ENCODE measurements around the gene DUSP16.
A peak's percentile ranks its signal among the peaks of the same experiment; 100 is the strongest.
"Not testable (repeated sequence)": the region's sequence is repeated elsewhere in the genome, so short reads cannot be mapped to it uniquely, and the experiment has no call there.

The DUSP16 gene

GRCh38 chr12:12476857-12477531 lies 85.7 kb downstream of the DUSP16 start:
- Mint-ChIP-seq H3K27ac (no peak overlapping the region), H3K27me3 (no peaks in the 10 kb centered on the region), H3K36me3 (peaks cover 13% of the 10 kb centered on the region), H3K9me3 (no peaks in the 10 kb centered on the region), H3K4me3 (no peak overlapping the region), H3K4me1 (peaks cover 11% of the 10 kb centered on the region)
- ATAC-seq (ENCODE audit: low read depth), result no peak
- no peak for DNase-seq (ENCODE audit: low spot score in 2 of 2)

GRCh38 chr12:12474931-12475795 lies 87.5 kb downstream of the DUSP16 start:
- Mint-ChIP-seq H3K27ac (peak overlapping the region; percentile 29), H3K27me3 (no peaks in the 10 kb centered on the region), H3K4me3 (peak overlapping the region; percentile 60), H3K9me3 (no peaks in the 10 kb centered on the region), H3K36me3 (peaks cover 23% of the 10 kb centered on the region), H3K4me1 (peaks cover 19% of the 10 kb centered on the region)
- DNase-seq (ENCODE audit: low spot score in 2 of 2) (no peak), ATAC-seq (ENCODE audit: low read depth) (peak; percentile 37)

- Mint-ChIP-seq H3K9me3 (no peaks in the 10 kb centered on the region), H3K36me3 (peaks cover 26% of the 10 kb centered on the region), H3K4me3 (no peak overlapping the region), H3K27me3 (no peaks in the 10 kb centered on the region), H3K4me1 (peaks cover 19% of the 10 kb centered on the region), H3K27ac (peak overlapping the region; percentile 29)
- no peak for ATAC-seq (ENCODE audit: low read depth)
- DNase-seq (ENCODE audit: low spot score in 2 of 2), result no peak
Measured at GRCh38 chr12:12474471-12474928, 88.2 kb downstream of the DUSP16 start.

GRCh38 chr12:12473223-12473622 lies 89.4 kb downstream of the DUSP16 start:
- Mint-ChIP-seq H3K27ac (no peak overlapping the region), H3K36me3 (peaks cover 30% of the 10 kb centered on the region), H3K9me3 (no peaks in the 10 kb centered on the region), H3K4me3 (no peak overlapping the region), H3K4me1 (peaks cover 20% of the 10 kb centered on the region), H3K27me3 (no peaks in the 10 kb centered on the region)
- DNase-seq (ENCODE audit: low spot score in 2 of 2) (no peak), ATAC-seq (ENCODE audit: low read depth) (no peak)

GRCh38 chr12:12471982-12472961 lies 90.4 kb downstream of the DUSP16 start:
- Mint-ChIP-seq H3K36me3 (peaks cover 38% of the 10 kb centered on the region), H3K4me1 (peaks cover 23% of the 10 kb centered on the region)
- ATAC-seq (ENCODE audit: low read depth); DNase-seq (ENCODE audit: low spot score in 2 of 2); H3K27ac Mint-ChIP-seq; H3K9me3 Mint-ChIP-seq; H3K4me3 Mint-ChIP-seq; H3K27me3 Mint-ChIP-seq: not testable (repeated sequence)

GRCh38 chr12:12470751-12471306 lies 91.8 kb downstream of the DUSP16 start:
- Mint-ChIP-seq H3K36me3 (peaks cover 44% of the 10 kb centered on the region), H3K4me3 (no peak overlapping the region), H3K4me1 (peaks cover 28% of the 10 kb centered on the region), H3K27me3 (no peaks in the 10 kb centered on the region), H3K27ac (no peak overlapping the region), H3K9me3 (no peaks in the 10 kb centered on the region)
- DNase-seq (ENCODE audit: low spot score in 2 of 2) (no peak), ATAC-seq (ENCODE audit: low read depth) (no peak)

- ATAC-seq (ENCODE audit: low read depth) (no peak), DNase-seq (ENCODE audit: low spot score in 2 of 2) (no peak)
- Mint-ChIP-seq H3K9me3 (no peaks in the 10 kb centered on the region), H3K4me1 (peaks cover 22% of the 10 kb centered on the region), H3K27ac (no peak overlapping the region), H3K4me3 (no peak overlapping the region), H3K36me3 (peaks cover 50% of the 10 kb centered on the region), H3K27me3 (no peaks in the 10 kb centered on the region)
Measured at GRCh38 chr12:12469386-12469785, 93.3 kb downstream of the DUSP16 start.

GRCh38 chr12:12468575-12468974 lies 94.1 kb downstream of the DUSP16 start:
- peaks cover 48% of the 10 kb centered on the region for H3K36me3 Mint-ChIP-seq

GRCh38 chr12:12467688-12468261 lies 94.9 kb downstream of the DUSP16 start:
- H3K9me3 Mint-ChIP-seq, result no peaks in the 10 kb centered on the region
- H3K36me3 Mint-ChIP-seq, result peaks cover 46% of the 10 kb centered on the region
- H3K4me1 Mint-ChIP-seq, result peaks cover 20% of the 10 kb centered on the region
- peak overlapping the region; percentile 24 for H3K27ac Mint-ChIP-seq
- no peak overlapping the region for H3K4me3 Mint-ChIP-seq
- no peaks in the 10 kb centered on the region for H3K27me3 Mint-ChIP-seq
- no peak for DNase-seq (ENCODE audit: low spot score in 2 of 2)
- no peak for ATAC-seq (ENCODE audit: low read depth)

More at GRCh38 chr12:12468575-12468974, 94.1 kb downstream of the DUSP16 start:
- DNase-seq (ENCODE audit: low spot score in 2 of 2) (no peak), ATAC-seq (ENCODE audit: low read depth) (no peak)
- H3K27me3 Mint-ChIP-seq, result no peaks in the 10 kb centered on the region
- peaks cover 20% of the 10 kb centered on the region for H3K4me1 Mint-ChIP-seq
- H3K4me3 Mint-ChIP-seq, result no peak overlapping the region
- no peak overlapping the region for H3K27ac Mint-ChIP-seq
- H3K9me3 Mint-ChIP-seq, result no peaks in the 10 kb centered on the region

- Mint-ChIP-seq H3K27ac (no peak overlapping the region), H3K36me3 (peaks cover 46% of the 10 kb centered on the region), H3K4me3 (no peak overlapping the region), H3K27me3 (no peaks in the 10 kb centered on the region), H3K9me3 (no peaks in the 10 kb centered on the region), H3K4me1 (peaks cover 20% of the 10 kb centered on the region)
- no peak for DNase-seq (ENCODE audit: low spot score in 2 of 2)
- ATAC-seq (ENCODE audit: low read depth), result no peak
Measured at GRCh38 chr12:12467264-12467663, 95.4 kb downstream of the DUSP16 start.

GRCh38 chr12:12466157-12466556 lies 96.5 kb downstream of the DUSP16 start:
- Mint-ChIP-seq H3K27me3 (no peaks in the 10 kb centered on the region), H3K27ac (peak overlapping the region; percentile 25), H3K4me3 (no peak overlapping the region), H3K36me3 (peaks cover 45% of the 10 kb centered on the region), H3K4me1 (peaks cover 22% of the 10 kb centered on the region), H3K9me3 (no peaks in the 10 kb centered on the region)
- peak in 1 of 2 donors; percentile 4 for DNase-seq (ENCODE audit: low spot score in 2 of 2)
- peak; percentile 94 for ATAC-seq (ENCODE audit: low read depth)

GRCh38 chr12:12465522-12465921 lies 97.1 kb downstream of the DUSP16 start:
- Mint-ChIP-seq H3K27ac (no peak overlapping the region), H3K4me3 (no peak overlapping the region), H3K9me3 (no peaks in the 10 kb centered on the region), H3K36me3 (peaks cover 42% of the 10 kb centered on the region), H3K27me3 (no peaks in the 10 kb centered on the region), H3K4me1 (peaks cover 17% of the 10 kb centered on the region)
- DNase-seq (ENCODE audit: low spot score in 2 of 2), result no peak
- no peak for ATAC-seq (ENCODE audit: low read depth)

GRCh38 chr12:12461923-12462315 lies 100.7 kb downstream of the DUSP16 start:
- Mint-ChIP-seq H3K27ac (no peak overlapping the region), H3K4me1 (peaks cover 11% of the 10 kb centered on the region), H3K36me3 (peaks cover 17% of the 10 kb centered on the region), H3K4me3 (no peak overlapping the region), H3K9me3 (no peaks in the 10 kb centered on the region), H3K27me3 (no peaks in the 10 kb centered on the region)
- ATAC-seq (ENCODE audit: low read depth), result no peak
- DNase-seq (ENCODE audit: low spot score in 2 of 2), result no peak
